Panc1 (cell line): ENCODE data around the gene NEDD8. TPM values are rescaled to one million over a fixed set of nuclear protein-coding genes. Genes with fewer than 3 reads are reported as not detected.
A peak's percentile ranks its signal among the peaks of the same experiment; 100 is the strongest.

Source experiments
- ATAC-seq: fragments of 200-7000 bp; cut with Tn5 transposase; 2 replicates; pipeline ENCODE4 v1.9.1; 2020; ENCODE audit warnings: mild to moderate bottlenecking, moderate library complexity
- BruUV-seq: library from RNA; stranded (reverse); fragments of 400-500 nt; replicated peaks from 2 replicates; lab custom pipeline; 2021; lab: Mats Ljungman, UMichigan
- CTCF ChIA-PET: fragments of 300-600 bp; sonication (Branson Sonifier 250); formaldehyde crosslinking; loops from one replicate; lab custom pipeline; 2022; ENCODE audit warnings: antibody characterized with exemption; lab: Charles Lee
- POLR2A ChIA-PET: fragments of 300-600 bp; sonication (Branson Sonifier 250); formaldehyde crosslinking; loops from one replicate; lab custom pipeline; 2022; ENCODE audit warnings: antibody characterized with exemption; lab: Charles Lee
- DNase-seq: peaks from one replicate; pipeline ENCODE4 v3.0.0-alpha.2; 2010; ENCODE audit warnings: low read depth, low spot score
- H3K27ac ChIP-seq: 2 replicates; pipeline ENCODE4 v1.5.1; 2011; ENCODE audit warnings: mild to moderate bottlenecking, low read length, inconsistent platforms
- H3K27me3 ChIP-seq: fragments of 200-500 bp; sonication (Bioruptor generic); 2 replicates; pipeline ENCODE4 v1.6.0; 2014; ENCODE audit warnings: low read length, inconsistent platforms; ENCODE audit not compliant: control insufficient read depth, insufficient read depth
- H3K36me3 ChIP-seq: fragments of 200-500 bp; sonication (Bioruptor generic); 2 replicates; pipeline ENCODE4 v1.5.1; 2014; ENCODE audit warnings: inconsistent platforms, mild to moderate bottlenecking, low read length, moderate library complexity; ENCODE audit not compliant: control insufficient read depth, insufficient read depth
- H3K4me1 ChIP-seq: 2 replicates; pipeline ENCODE4 v1.5.1; 2011; ENCODE audit warnings: inconsistent platforms, mild to moderate bottlenecking, low read length, moderate library complexity; ENCODE audit not compliant: control insufficient read depth, insufficient read depth
- H3K4me3 ChIP-seq, 2 experiments: 2 replicates each; pipeline ENCODE4 v1.5.1; 2011 to 2012; ENCODE audit warnings: low read depth in 2 of 2, low read length in 2 of 2, mild to moderate bottlenecking in 2 of 2, inconsistent platforms in 1 of 2, moderate library complexity in 1 of 2
- H3K9me3 ChIP-seq: fragments of 200-500 bp; sonication (Bioruptor generic); 2 replicates; pipeline ENCODE4 v1.5.1; 2014; ENCODE audit warnings: low read depth, mild to moderate bottlenecking, inconsistent platforms, low read length, moderate library complexity; ENCODE audit not compliant: control insufficient read depth, insufficient read depth
- POLR2AphosphoS5 ChIP-seq: IDR thresholded peaks from 2 replicates; pipeline ENCODE4 v1.6.1; 2012; ENCODE audit warnings: mild to moderate bottlenecking, low read depth, low read length, moderate library complexity
- REST ChIP-seq, 2 experiments: IDR thresholded peaks; 2 replicates each; pipeline ENCODE4 v1.6.1; 2011 to 2012; ENCODE audit warnings: low read depth in 2 of 2, control low read depth in 1 of 2, low read length in 1 of 2, mild to moderate bottlenecking in 1 of 2, moderate library complexity in 1 of 2; ENCODE audit not compliant: insufficient read depth in 1 of 2
- SIN3A ChIP-seq: IDR thresholded peaks from 2 replicates; pipeline ENCODE4 v1.6.1; 2012; ENCODE audit warnings: low read depth, mild to moderate bottlenecking, low read length, moderate library complexity, borderline replicate concordance; ENCODE audit not compliant: insufficient read depth
- TCF7L2 ChIP-seq: IDR thresholded peaks from 2 replicates; pipeline ENCODE4 v1.6.1; 2011; ENCODE audit warnings: mild to moderate bottlenecking, low read depth, low read length, inconsistent platforms
- in situ Hi-C: cut with HindIII; loops from 2 replicates; pipeline ENCODE4 v1.10.0; 2016; ENCODE audit warnings: low sequenced_read_pairs, low pct_unique_long_range_greater_than_20kb
- intact Hi-C: fragments of 100-400 bp; cut with micrococcal nuclease; formaldehyde crosslinking; loops from one replicate; pipeline ENCODE4 v1.10.0; 2022; ENCODE audit not compliant: unreplicated experiment
- total RNA-seq: library from RNA; stranded (reverse); gene quantifications from one replicate; pipeline ENCODE4 v1.2.1, GENCODE V29; 2021; ENCODE audit not compliant: unreplicated experiment
- TF ChIP-seq, protein P1 (sequence below): fragments of 450-650 bp; IDR thresholded peaks from 2 replicates; pipeline ENCODE4 v1.5.1; 2017; ENCODE audit warnings: mild to moderate bottlenecking

NEDD8 gene
- total RNA-seq, 1 experiment from 2014 or later = 155 TPM

GRCh38 chr14:24212924-24213865, 19.0 kb downstream of the NEDD8 start, which contains the start of gene CHMP4A:
Gene CHMP4A, minus strand, starts transcription at chr14:24213488. Its CDS starts 49 bp downstream, at chr14:24213439.
- TF ChIP-seq SIN3A = no peak
- TF ChIP-seq POLR2AphosphoS5 = peak; percentile 91
- intact Hi-C loops (no loop called here), in situ Hi-C loops (no loop called here)
- Histone ChIP-seq H3K9me3 (no peaks in the 10 kb centered on the region), H3K4me1 (peaks cover 9% of the 10 kb centered on the region), H3K27me3 (no peaks in the 10 kb centered on the region), H3K36me3 (peaks cover 5% of the 10 kb centered on the region), H3K27ac (peak within 1 kb of the TSS; percentile 96), H3K4me3 (peak within 1 kb of the TSS; percentile 72 to 84)
- POLR2A ChIA-PET = interaction anchor here (0.7 kb wide), 1 partner anchor 157 kb away, joined by 8 read pairs; no protein-coding TSS in a partner anchor
- DNase-seq (peak; percentile 73), ATAC-seq (peak; percentile 96)
- no TSS peak for BruUV-seq
- CTCF ChIA-PET = interaction anchor here (1.0 kb wide), 1 partner anchor 29 kb away, joined by 4 read pairs; the partner anchor contains the start of gene TINF2

- H3K27ac ChIP-seq = no peak overlapping the region
- no TSS peak for BruUV-seq
- no peak for ATAC-seq
- H3K4me3 ChIP-seq = no peak overlapping the region
- peaks cover 9% of the 10 kb centered on the region for H3K4me1 ChIP-seq
- DNase-seq = no peak
- CTCF ChIA-PET = no interaction called here
- H3K27me3 ChIP-seq = no peaks in the 10 kb centered on the region
- H3K36me3 ChIP-seq = peaks cover 2% of the 10 kb centered on the region; the same call in 1 of the 2 replicates
- no peaks in the 10 kb centered on the region for H3K9me3 ChIP-seq
- intact Hi-C loops (no loop called here), in situ Hi-C loops (no loop called here)
- no peak for TF ChIP-seq TCF7L2
- TF ChIP-seq, protein P1, sequence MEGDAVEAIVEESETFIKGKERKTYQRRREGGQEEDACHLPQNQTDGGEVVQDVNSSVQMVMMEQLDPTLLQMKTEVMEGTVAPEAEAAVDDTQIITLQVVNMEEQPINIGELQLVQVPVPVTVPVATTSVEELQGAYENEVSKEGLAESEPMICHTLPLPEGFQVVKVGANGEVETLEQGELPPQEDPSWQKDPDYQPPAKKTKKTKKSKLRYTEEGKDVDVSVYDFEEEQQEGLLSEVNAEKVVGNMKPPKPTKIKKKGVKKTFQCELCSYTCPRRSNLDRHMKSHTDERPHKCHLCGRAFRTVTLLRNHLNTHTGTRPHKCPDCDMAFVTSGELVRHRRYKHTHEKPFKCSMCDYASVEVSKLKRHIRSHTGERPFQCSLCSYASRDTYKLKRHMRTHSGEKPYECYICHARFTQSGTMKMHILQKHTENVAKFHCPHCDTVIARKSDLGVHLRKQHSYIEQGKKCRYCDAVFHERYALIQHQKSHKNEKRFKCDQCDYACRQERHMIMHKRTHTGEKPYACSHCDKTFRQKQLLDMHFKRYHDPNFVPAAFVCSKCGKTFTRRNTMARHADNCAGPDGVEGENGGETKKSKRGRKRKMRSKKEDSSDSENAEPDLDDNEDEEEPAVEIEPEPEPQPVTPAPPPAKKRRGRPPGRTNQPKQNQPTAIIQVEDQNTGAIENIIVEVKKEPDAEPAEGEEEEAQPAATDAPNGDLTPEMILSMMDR = no peak
- no peak for TF ChIP-seq SIN3A
- no peak for TF ChIP-seq REST (IDR thresholded peaks at IDR 0.05; ENCODE audit: insufficient read depth in 1 of 2, low read depth in 2 of 2, low read length in 1 of 2)
- TF ChIP-seq POLR2AphosphoS5 = no peak
- POLR2A ChIA-PET = no interaction called here
Observed at GRCh38 chr14:24211311-24211710, 20.9 kb downstream of the NEDD8 start.
